NCI-H524 treated with DMSO at 0.1 percent for 48 hours (cell line): Measurements from ENCODE around the gene RHOC.

Experiments used
- DNase-seq: peaks from one replicate; lab custom pipeline; 2025; lab: John Stamatoyannopoulos, UW

Gene RHOC

GRCh38 chr1:112677501-112677900 is 29.4 kb downstream of the RHOC start:
- no peak for DNase-seq

DNA sequence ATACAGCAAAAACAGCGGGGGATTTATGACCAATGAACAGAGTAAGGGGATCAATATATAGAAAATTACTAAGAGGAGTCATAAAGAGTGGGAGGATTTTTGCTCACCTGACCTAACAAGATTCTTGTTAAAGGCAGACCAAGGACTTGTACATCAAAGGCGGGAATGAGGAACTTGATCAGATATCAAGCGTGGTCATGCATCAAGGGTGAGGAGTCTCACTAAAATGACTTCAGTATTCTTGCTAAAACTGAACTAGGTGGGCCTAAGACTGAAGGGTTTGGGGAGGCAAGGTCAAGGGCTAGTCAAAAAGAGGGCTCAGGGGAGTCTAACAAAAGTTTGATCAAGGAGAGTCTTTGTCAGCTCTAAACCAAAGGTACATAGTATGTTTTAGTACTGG is 30.4 kb downstream of the RHOC start:
- no peak for DNase-seq

DNA sequence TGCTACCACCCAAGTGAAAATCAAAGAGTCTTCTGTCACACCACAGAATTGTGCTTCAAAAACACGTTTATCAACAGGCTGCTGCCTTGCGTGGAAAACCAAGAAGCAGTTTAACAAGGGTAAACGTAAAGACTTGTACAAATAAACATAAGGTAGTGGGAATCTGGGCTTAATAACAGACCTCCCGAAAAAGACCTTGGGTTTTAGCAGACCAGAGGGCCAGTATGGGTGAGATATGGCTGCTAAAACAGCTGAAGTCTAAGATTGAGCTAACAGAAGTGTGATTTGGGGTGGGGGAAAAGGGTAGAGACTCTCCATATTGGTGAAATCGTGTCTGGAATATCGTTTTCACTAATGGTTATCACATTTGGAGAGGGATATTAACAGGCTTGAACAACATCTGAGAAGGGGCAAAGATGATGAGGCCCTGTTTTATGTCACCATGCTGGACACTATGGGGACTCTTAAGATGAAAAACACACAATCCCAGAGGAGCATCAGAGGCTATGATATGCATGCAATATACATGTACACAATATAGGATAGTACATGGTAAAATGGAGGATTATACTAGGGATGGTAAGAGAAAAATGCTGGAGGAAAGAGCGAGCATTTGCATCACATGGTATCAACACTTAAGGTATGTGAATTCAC is 31.1 kb downstream of the RHOC start:
- no peak for DNase-seq

DNA sequence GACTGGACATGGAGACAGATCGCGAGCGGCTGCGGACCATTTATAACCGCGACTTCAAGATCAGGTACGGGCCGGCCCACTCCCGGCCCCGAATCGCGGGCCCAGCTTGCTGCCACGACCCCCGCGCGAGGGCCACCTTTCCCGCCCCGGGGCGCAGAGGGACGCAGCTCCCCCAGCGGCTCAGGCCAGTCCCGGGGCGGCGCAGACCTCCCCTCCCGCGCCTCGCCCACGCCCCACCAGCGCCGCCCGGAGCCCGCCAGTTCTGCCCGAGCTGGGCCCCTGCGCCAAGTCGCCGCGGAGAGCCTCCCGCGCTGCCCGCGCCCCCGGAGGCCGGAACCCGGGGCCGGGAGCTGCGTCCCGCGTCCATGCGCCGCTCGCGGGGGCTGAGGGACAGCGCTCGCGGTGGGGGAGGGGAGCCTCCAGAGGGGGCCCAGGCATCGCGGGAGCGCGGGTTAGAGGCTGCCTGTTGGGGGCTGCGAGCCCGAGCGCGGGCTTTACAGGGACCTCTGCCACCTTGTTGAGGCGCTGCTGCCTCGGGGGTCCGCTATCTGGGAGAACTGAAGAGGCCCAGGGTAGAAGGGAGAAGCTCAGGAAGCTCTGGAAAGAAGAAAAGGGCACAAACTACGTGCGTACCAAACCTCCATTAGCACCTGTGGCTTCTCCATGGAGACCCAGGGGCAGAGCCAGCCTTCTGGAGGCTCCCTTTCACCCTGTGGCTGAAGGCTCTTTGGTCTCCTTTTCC is 31.8 kb downstream of the RHOC start:
- DNase-seq: no peak

DNA sequence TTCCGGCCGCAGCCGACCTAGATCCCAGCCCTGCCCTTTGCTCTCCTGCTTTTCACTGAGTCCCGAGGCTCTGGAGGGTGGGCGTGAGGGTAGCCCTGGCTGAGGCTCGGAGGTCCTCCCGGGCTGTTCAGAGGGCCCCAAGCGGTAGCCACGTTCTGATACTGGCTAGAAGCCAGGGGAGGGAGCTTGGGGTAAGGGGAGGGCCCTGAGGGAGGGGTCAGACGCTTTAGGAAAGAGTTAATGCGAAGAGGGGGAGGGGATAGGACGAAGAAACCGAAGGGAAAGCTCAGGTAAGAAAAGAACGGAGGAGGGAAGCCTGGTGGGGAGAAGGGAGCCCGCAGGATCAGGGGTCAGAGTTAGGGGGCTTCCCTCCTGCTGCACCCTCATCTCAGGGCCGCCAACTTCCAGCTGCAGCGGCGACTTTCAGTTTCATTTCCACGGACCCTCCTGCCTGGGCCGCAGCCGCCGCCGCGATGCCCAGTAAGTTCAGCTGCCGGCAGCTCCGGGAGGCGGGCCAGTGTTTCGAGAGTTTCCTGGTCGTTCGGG is 32.4 kb downstream of the RHOC start, which contains the start of gene MOV10:
Gene MOV10 (plus strand): TSS at position 220 of the 546 bp plus-strand sequence. CDS start 254 bp downstream, at position 474.
- DNase-seq: no peak

DNA sequence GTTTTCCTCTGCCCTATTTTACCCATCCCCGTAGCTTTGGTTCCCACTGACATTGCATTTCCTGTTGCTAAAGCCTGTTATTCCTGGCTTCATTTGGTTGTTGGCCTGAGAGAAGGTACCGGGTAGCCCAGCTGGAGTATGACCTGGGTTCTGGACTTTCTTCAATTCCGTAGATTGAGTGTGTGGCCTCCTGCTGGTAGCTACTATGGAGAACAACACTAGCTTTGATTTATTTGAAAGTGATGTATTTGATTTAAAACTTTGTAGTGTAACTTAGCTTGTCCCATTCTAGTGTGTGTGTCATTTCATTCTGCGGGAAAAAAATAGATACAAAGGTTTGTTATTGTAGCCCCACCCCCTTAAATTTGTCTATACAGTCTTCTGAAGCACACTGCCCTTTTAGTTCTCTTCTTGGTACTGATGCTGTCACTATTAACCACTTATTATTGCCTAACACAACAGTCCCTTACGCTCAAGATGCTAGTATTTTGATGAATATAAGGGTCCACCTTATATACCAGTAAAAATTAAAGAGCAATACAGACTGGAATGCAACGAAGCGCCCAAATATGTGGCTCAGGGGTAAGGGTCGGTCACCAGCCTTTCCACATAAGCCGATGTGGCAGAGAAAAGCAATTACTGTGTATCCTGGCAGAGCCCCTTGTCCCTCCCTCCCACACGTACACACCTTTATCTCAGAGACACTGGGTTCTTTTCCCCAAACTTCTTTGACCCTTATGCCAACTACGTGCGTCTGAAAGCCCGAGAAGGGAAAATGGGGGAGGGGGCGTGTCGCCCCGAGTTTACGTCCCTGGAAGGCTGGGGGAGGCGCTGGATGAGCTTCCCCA is 33.1 kb downstream of the RHOC start:
- DNase-seq: no peak

DNA sequence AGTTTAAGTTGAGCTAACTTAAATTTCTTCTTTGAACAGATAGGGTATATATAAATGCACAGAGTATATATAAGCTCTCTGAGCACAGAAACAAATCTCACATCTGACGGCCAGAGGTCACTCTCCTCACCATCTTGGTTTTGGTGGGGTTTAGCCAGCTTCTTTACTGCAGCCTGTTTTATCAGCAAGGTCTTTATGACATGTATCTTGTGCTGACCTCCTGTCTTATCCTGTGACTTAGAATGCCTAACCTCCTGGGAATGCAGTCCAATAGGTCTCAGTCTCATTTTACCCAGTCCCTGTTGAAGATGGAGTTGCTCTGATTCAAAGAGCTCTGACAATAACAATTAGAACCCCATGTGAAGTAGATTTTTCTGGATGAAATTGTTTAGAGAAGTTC is 34.1 kb downstream of the RHOC start:
- DNase-seq: no peak

DNA sequence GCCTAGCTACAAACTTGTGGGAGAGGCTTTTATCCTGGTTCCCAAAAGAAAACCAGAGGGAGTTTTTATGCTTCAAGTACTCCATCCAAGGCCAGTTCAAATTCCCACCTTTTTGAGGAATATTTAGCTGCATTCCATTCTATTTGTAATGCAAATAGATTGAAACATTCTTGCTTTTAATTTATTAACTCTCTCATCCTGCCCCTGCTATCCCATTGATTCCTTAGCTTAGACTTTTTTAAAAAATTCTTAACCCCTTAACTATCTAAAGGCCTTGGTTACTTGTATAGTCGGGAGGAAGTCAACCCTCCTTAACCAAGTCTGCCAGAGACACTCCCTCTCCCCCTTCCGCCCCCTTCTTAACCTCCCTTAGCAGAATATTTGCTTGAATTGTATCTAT is 34.9 kb downstream of the RHOC start:
- DNase-seq: no peak

- no peak for DNase-seq
Measured at GRCh38 chr1:112666946-112667345, 40.0 kb downstream of the RHOC start.

DNA sequence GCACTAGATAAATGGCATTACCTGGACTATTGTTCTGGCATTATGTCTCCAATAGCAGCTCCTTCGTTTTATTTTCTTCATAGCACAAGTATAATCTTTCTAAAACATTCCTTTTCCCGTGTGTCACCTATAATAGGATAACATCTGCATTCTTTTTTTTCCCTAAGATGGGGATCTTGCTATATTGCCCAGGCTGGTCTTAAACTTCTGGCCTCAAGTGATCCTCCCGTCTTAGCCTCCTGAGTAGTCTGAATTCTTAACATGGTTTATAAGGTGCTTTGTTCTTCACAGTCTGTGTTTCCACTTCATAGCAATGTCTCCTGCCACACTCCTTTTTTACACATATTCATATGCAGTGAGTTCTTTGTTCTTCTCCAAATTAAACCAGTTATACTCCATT is 41.1 kb downstream of the RHOC start:
- no peak for DNase-seq

GRCh38 chr1:112651205-112651604 is 55.7 kb downstream of the RHOC start:
- DNase-seq: no peak
